GM12865 (cell line): ENCODE measurements around the gene OR5B12.

Experiments used
- DNase-seq: peaks from one replicate; pipeline ENCODE4 v3.0.0; 2010; ENCODE audit warnings: low read depth
- H3K4me3 ChIP-seq: 2 replicates; pipeline ENCODE4 v1.5.1; 2011; ENCODE audit warnings: mild to moderate bottlenecking, low read depth, low read length, control low read depth
- TF ChIP-seq, protein P1 (sequence below): IDR thresholded peaks from 2 replicates; pipeline ENCODE4 v1.5.1; 2011; ENCODE audit warnings: low read length, control low read depth, low read depth, inconsistent platforms; ENCODE audit not compliant: insufficient read depth; ENCODE audit errors: missing control alignments

Gene OR5B12

DNA sequence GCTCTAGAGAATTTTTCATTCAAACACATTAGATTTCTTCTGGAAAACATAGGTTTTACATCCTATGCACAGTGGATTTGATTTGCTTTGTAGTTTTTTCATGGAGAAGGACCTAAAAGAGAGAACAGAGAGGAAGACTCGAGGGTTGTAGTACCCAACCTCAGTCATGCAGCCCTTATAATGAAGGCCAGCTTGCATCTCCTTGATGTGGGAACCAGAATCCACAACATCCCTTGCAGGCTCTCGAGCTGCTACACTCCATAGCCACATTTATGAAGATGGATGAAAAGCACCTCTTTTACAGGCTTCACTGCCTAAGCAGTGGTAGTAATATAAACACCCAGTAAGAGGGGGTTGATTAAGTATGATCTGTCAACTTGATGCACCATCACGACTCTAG lies 9.5 kb upstream of the OR5B12 start:
- DNase-seq: no peak
- TF ChIP-seq, protein P1, sequence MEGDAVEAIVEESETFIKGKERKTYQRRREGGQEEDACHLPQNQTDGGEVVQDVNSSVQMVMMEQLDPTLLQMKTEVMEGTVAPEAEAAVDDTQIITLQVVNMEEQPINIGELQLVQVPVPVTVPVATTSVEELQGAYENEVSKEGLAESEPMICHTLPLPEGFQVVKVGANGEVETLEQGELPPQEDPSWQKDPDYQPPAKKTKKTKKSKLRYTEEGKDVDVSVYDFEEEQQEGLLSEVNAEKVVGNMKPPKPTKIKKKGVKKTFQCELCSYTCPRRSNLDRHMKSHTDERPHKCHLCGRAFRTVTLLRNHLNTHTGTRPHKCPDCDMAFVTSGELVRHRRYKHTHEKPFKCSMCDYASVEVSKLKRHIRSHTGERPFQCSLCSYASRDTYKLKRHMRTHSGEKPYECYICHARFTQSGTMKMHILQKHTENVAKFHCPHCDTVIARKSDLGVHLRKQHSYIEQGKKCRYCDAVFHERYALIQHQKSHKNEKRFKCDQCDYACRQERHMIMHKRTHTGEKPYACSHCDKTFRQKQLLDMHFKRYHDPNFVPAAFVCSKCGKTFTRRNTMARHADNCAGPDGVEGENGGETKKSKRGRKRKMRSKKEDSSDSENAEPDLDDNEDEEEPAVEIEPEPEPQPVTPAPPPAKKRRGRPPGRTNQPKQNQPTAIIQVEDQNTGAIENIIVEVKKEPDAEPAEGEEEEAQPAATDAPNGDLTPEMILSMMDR: no peak
- no peak overlapping the region for H3K4me3 ChIP-seq

DNA sequence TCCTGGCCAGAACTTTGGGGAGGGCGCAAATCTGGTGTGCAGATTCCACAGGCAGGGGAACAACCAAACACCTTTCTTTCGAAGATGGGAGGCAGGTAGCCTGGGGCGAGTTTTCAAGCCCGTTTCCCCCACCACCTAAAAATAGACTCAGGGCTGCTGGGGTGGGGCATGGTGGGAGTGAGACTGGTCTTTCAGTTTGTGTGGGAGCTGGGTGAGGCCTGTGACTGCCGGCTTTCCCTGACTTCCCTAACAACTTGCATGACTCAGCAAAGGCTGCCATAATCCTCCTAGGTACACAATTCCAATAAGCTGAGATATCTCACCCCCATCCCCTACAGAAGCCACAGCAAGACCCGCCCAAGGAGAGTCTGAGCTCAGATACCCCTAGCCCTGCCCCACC lies 4.3 kb upstream of the OR5B12 start:
- no peak overlapping the region for H3K4me3 ChIP-seq
- DNase-seq: no peak
- TF ChIP-seq, protein P1: no peak

DNA sequence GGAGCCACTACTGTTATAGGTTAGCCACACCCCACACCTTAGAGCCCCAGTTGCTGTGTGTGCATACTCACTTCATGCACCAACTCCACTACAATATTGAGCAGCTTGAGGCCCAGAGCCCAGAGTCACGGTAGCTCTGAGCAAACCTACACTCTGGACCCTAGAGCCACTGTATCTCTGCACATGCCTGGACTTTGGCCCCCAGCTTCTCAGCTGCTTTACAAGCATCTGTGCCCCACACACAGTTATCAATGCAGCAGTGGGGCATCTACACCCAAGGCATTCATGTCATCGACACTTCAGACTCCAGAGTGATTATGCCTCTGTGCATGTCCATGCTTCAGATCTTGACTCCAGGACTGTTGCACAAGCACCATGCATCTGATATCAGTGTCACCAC lies 2.3 kb upstream of the OR5B12 start:
- TF ChIP-seq, protein P1: no peak

DNA sequence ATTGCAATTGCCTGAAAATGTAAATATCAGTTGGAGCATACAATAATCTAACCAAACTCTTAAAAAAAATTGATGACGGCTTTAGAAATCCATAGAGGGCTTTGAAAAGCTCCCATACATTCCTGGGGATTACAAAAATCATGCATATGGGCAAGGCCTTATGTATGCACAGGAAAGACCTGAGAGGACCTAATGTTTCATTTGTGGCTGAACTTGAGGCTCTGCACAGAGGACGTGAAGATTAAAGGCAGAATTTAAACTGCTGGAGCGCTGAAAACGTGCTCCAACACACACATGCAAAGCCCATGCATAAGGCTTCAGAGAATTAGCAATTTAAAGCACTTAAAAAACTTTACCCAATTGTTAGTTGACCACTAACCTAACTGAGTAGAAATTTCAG lies 3.5 kb downstream of the OR5B12 start:
- DNase-seq: no peak
- TF ChIP-seq, protein P1: no peak
- H3K4me3 ChIP-seq: no peak overlapping the region

More for the DNA sequence above, 2.3 kb upstream of the OR5B12 start:
- H3K4me3 ChIP-seq: no peak overlapping the region
- no peak for DNase-seq

DNA sequence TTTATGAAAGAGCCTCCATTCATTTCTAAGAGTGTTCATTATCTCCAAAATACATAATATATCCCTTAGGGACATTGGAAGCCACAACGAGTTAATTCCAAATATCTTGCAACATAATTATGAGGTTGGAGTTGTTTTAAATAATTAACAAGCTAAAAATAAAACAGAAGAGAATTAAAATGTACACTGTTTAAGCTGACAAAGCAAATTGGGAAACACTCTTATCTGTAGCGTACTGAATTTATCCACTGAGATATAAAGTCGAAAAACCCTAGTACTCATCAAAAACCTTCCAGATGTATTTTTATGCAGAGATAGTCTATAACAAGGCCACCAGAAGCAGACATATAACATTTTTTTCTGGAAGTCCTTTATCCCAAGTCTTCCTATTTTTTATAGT lies 7.8 kb downstream of the OR5B12 start:
- H3K4me3 ChIP-seq: no peak overlapping the region

DNA sequence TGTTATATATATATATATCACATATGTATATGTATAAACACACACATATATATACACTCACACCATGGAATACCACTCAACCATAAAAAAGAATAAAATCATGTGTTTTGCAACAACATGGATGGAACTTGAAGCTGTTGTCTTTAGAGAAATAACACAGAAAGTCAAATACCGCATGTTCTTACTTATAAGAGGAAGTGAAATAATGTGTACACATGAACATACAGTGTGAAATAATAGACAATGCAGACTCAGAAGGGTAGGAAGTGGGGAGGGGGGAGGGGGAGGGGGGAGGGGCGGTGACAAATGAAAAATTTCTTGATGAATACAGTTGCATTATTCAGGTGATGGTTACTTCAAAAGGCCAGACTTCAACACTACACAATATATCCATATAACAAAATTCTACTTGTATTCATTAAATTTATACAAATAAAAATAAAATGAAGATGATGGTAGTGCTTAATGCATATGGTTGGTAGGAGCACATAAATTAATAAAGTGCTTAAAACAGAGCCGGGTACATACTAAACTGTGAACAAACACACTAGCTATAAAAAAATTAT lies 8.3 kb downstream of the OR5B12 start:
- no peak overlapping the region for H3K4me3 ChIP-seq
- DNase-seq: peak; percentile 0
- TF ChIP-seq, protein P1: no peak

More for the DNA sequence above, 7.8 kb downstream of the OR5B12 start:
- DNase-seq: no peak
- TF ChIP-seq, protein P1: no peak

DNA sequence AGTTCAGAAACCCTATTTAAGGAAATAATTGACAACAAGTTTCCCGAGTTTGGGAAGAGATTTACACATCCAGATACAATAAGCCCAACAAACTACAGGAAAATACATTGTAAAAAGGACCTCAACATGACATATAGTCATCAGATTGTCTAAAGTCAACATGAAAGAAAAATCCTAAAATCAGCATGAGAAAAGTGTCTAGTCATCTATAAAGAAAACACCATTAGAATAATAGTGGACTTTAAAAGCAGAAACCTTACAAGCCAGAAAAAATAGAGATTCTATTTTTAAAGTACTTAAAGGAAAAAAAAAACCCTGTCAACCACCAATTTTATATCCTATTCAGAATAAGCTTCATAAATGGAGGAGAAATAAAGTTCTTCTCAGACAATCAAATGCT lies 12.8 kb downstream of the OR5B12 start:
- TF ChIP-seq, protein P1: no peak
- H3K4me3 ChIP-seq: no peak overlapping the region
- no peak for DNase-seq
